Mesenchymal stem cell (in vitro differentiated cells and primary cell): ENCODE data around the gene CEP57.

ENCODE experiments used
- DNase-seq: peaks from one replicate; pipeline ENCODE4 v3.0.0-alpha.2; 2013
- H2AFZ ChIP-seq: one replicate; pipeline ENCODE4 v1.6.1; 2013; ENCODE audit warnings: low read depth, mild to moderate bottlenecking, control low read depth, inconsistent platforms, low read length, moderate library complexity
- H2AK5ac ChIP-seq: 2 replicates; pipeline ENCODE4 v1.6.1; 2013; ENCODE audit warnings: low read length, moderate library complexity, mild to moderate bottlenecking, inconsistent platforms; ENCODE audit not compliant: severe bottlenecking
- H2BK120ac ChIP-seq: one replicate; pipeline ENCODE4 v1.6.1; 2013; ENCODE audit warnings: low read depth, mild to moderate bottlenecking, inconsistent platforms, low read length, moderate library complexity
- H2BK12ac ChIP-seq, 2 experiments: one replicate each; pipeline ENCODE4 v1.6.1; 2013; ENCODE audit warnings: inconsistent platforms in 2 of 2, low read length in 2 of 2, mild to moderate bottlenecking in 2 of 2, moderate library complexity in 2 of 2, control low read depth in 1 of 2
- H2BK15ac ChIP-seq: one replicate; pipeline ENCODE4 v1.6.1; 2013; ENCODE audit warnings: mild to moderate bottlenecking, low read depth, inconsistent platforms; ENCODE audit not compliant: poor library complexity, severe bottlenecking
- H2BK5ac ChIP-seq: 2 replicates; pipeline ENCODE4 v1.6.1; 2013; ENCODE audit warnings: low read depth, mild to moderate bottlenecking, low read length, control low read depth, inconsistent platforms; ENCODE audit not compliant: poor library complexity, severe bottlenecking
- H3K14ac ChIP-seq, 2 experiments: one replicate each; pipeline ENCODE4 v1.6.1; 2013; ENCODE audit warnings: inconsistent platforms in 2 of 2, low read length in 2 of 2, control low read depth in 1 of 2, mild to moderate bottlenecking in 1 of 2, moderate library complexity in 1 of 2
- H3K18ac ChIP-seq, 2 experiments: one replicate each; pipeline ENCODE4 v1.6.1; 2013; ENCODE audit warnings: inconsistent platforms in 2 of 2, low read length in 2 of 2, control low read depth in 1 of 2, low read depth in 1 of 2, mild to moderate bottlenecking in 1 of 2
- H3K23ac ChIP-seq, 2 experiments: one replicate each; pipeline ENCODE4 v1.6.1; 2013; ENCODE audit warnings: inconsistent platforms in 2 of 2, low read length in 2 of 2, mild to moderate bottlenecking in 2 of 2, moderate library complexity in 2 of 2, control low read depth in 1 of 2
- H3K27ac ChIP-seq: 2 replicates; pipeline ENCODE4 v1.5.1; 2013; ENCODE audit warnings: mild to moderate bottlenecking, moderate library complexity, low read length, control low read depth, inconsistent platforms; ENCODE audit not compliant: poor library complexity, severe bottlenecking
- H3K27me3 ChIP-seq, 2 experiments: 2 replicates each; pipeline versions ENCODE4 v1.6.1 to v1.7.0; 2013; ENCODE audit warnings: low read length in 2 of 2, mild to moderate bottlenecking in 2 of 2, moderate library complexity in 2 of 2, control low read depth in 1 of 2, inconsistent platforms in 1 of 2; ENCODE audit not compliant: control insufficient read depth in 1 of 2, insufficient read depth in 1 of 2
- H3K36me3 ChIP-seq, 2 experiments: 2 replicates each; pipeline versions ENCODE4 v1.6.1 to v1.7.0; 2013; ENCODE audit warnings: low read length in 2 of 2, control low read depth in 1 of 2, inconsistent platforms in 1 of 2, low read depth in 1 of 2, mild to moderate bottlenecking in 1 of 2; ENCODE audit not compliant: insufficient read depth in 2 of 2, control insufficient read depth in 1 of 2
- H3K4ac ChIP-seq, 2 experiments: one replicate each; pipeline ENCODE4 v1.6.1; 2013; ENCODE audit warnings: inconsistent platforms in 2 of 2, low read length in 2 of 2, mild to moderate bottlenecking in 2 of 2, moderate library complexity in 2 of 2, control low read depth in 1 of 2, low read depth in 1 of 2
- H3K4me1 ChIP-seq: 2 replicates; pipeline ENCODE4 v1.6.1; 2013; ENCODE audit warnings: low read depth, low read length, control low read depth; ENCODE audit not compliant: control insufficient read depth, insufficient read depth
- H3K4me2 ChIP-seq: 2 replicates; pipeline ENCODE4 v1.6.1; 2013; ENCODE audit warnings: low read length, mild to moderate bottlenecking, inconsistent platforms; ENCODE audit not compliant: poor library complexity, severe bottlenecking
- H3K4me3 ChIP-seq, 2 experiments: 2 replicates each; pipeline versions ENCODE4 v1.5.1 to v1.7.0; 2013; ENCODE audit warnings: low read length in 2 of 2, mild to moderate bottlenecking in 2 of 2, control low read depth in 1 of 2, low read depth in 1 of 2; ENCODE audit not compliant: insufficient read depth in 1 of 2
- H3K79me1 ChIP-seq: replicated peaks from 2 replicates; pipeline ENCODE4 v1.6.1; 2013; ENCODE audit warnings: mild to moderate bottlenecking, control low read depth, low read length, inconsistent platforms; ENCODE audit not compliant: poor library complexity, severe bottlenecking
- H3K9ac ChIP-seq: 2 replicates; pipeline ENCODE4 v1.7.0; 2013; ENCODE audit warnings: mild to moderate bottlenecking, low read length, moderate library complexity
- H3K9me3 ChIP-seq: 2 replicates; pipeline ENCODE4 v1.7.0; 2013; ENCODE audit warnings: mild to moderate bottlenecking, low read length; ENCODE audit not compliant: control insufficient read depth
- H4K8ac ChIP-seq: one replicate; pipeline ENCODE4 v1.6.1; 2013; ENCODE audit warnings: inconsistent platforms, mild to moderate bottlenecking, low read length, moderate library complexity
- H4K91ac ChIP-seq: one replicate; pipeline ENCODE4 v1.6.1; 2013; ENCODE audit warnings: mild to moderate bottlenecking, low read length, inconsistent platforms
- WGBS: methylation state at CpG from one replicate; pipeline ENCODE4 v1.1.7; 2013; ENCODE audit warnings: mixed read lengths; 5-methylcytosine and 5-hydroxymethylcytosine counted together

Gene CEP57

DNA sequence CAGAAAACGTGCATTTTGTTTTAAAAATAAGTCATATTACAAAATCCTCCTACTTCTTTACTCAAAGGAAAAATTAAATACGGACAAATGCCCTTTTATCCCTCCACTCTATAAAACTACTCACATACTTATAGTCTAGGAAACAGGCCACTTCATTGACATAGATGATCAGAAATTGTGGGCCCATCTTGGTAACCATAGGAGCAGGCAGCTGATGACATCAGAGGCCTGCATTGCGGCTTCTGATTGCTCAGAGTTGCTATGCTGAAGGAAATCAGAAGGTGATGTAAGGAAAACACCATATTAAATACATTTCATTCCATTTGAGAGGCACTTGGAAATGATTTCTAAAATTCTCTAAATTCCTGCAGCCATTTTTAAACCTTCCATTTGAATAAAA, 27.8 kb upstream of the CEP57 start:
- Histone ChIP-seq H3K4me2 (no peak overlapping the region), H3K9me3 (no peaks in the 10 kb centered on the region), H3K9ac (no peak overlapping the region), H3K27ac (no peak overlapping the region), H3K18ac (no peak overlapping the region), H3K4me3 (no peak overlapping the region), H2AFZ (no peak overlapping the region), H2BK5ac (no peak overlapping the region), H2BK120ac (no peak overlapping the region), H3K14ac (no peak overlapping the region), H2AK5ac (no peak overlapping the region), H3K27me3 (no peaks in the 10 kb centered on the region), H4K91ac (no peak overlapping the region), H3K36me3 (no peaks in the 10 kb centered on the region), H2BK12ac (no peak overlapping the region), H3K79me1 (no peaks in the 10 kb centered on the region), H3K23ac (no peak overlapping the region), H3K4me1 (no peaks in the 10 kb centered on the region), H3K4ac (no peak overlapping the region), H2BK15ac (no peak overlapping the region), H4K8ac (no peak overlapping the region)
- DNase-seq, result no peak
- WGBS, result 94% methylated on average over 2 of the region's 3 CpGs

DNA sequence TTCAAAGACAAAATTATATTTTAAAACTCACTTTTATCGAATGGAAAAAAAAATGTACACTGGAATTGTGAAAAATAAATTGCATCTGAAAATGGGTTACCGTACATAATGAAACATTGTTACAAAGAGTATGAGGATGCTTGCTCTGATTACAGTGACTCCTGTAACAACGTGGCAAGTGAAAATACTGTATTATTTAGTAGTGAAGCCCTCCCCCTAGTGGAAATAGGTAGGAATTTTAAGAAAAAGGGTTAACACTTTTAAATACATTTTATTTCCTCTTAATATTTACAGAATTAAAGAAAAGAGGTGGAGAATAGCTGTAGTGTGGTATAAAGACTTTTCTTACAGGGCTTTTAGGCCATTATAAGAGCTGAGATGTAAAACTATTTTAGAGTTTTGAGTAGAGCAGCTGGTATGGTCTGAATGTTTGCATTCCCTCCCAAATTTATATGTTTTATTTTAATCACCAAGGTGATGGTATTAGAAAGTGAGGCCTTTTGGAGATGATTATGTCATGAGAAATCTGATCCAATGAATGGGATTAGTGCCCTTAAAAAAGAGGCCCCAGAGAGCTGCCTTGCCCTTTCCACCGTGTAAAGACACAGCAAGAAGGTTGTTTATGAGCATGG, 25.9 kb upstream of the CEP57 start:
- Histone ChIP-seq H2BK15ac (no peak overlapping the region), H3K4me3 (no peak overlapping the region), H2AFZ (no peak overlapping the region), H2BK12ac (no peak overlapping the region), H3K23ac (no peak overlapping the region), H2BK120ac (no peak overlapping the region), H3K9me3 (no peaks in the 10 kb centered on the region), H4K8ac (no peak overlapping the region), H3K27me3 (no peaks in the 10 kb centered on the region), H3K27ac (no peak overlapping the region), H3K18ac (no peak overlapping the region), H3K4me1 (no peaks in the 10 kb centered on the region), H3K36me3 (peaks cover 0 to 4% of the 10 kb centered on the region in 2 experiments), H2AK5ac (no peak overlapping the region), H3K4ac (no peak overlapping the region), H3K14ac (no peak overlapping the region), H3K4me2 (no peak overlapping the region), H4K91ac (no peak overlapping the region), H3K9ac (no peak overlapping the region), H2BK5ac (no peak overlapping the region), H3K79me1 (no peaks in the 10 kb centered on the region)
- DNase-seq, result peak; percentile 65
- 49% methylated on average over 3 of the region's 4 CpGs for WGBS

DNA sequence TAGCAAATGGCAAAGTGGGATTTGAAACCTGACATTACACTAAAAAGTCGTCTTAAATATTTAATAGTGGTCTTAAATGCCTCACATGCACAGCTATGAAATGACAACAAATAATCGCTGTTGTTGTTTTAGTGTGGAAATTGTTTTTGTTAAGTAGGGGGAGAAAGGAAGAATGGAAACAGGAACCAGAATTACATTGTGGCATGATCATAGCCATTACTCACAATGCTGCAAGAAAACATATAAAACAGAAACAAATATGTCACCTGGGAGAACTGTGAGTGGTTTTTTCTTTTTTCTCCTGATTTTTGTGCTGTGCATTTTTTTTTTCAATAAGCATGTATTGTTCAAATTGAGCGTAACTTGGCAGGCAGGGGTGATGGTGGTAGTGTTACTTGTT, 23.6 kb upstream of the CEP57 start:
- no peak overlapping the region for H3K27ac ChIP-seq
- H2AFZ ChIP-seq, result no peak overlapping the region
- H4K8ac ChIP-seq, result no peak overlapping the region
- no peak overlapping the region for H3K4ac ChIP-seq
- H3K23ac ChIP-seq, result no peak overlapping the region
- no peaks in the 10 kb centered on the region for H3K79me1 ChIP-seq
- no peak overlapping the region for H4K91ac ChIP-seq
- H3K9ac ChIP-seq, result no peak overlapping the region
- DNase-seq, result no peak
- no peak overlapping the region for H3K4me2 ChIP-seq
- H2BK120ac ChIP-seq, result no peak overlapping the region
- H3K27me3 ChIP-seq, result no peaks in the 10 kb centered on the region
- H3K18ac ChIP-seq, result no peak overlapping the region
- H3K4me1 ChIP-seq, result no peaks in the 10 kb centered on the region
- no peak overlapping the region for H3K4me3 ChIP-seq
- 83% methylated on average over 2 of the region's 3 CpGs for WGBS
- H2AK5ac ChIP-seq, result no peak overlapping the region
- H2BK15ac ChIP-seq, result no peak overlapping the region
- H2BK12ac ChIP-seq, result no peak overlapping the region
- H3K14ac ChIP-seq, result no peak overlapping the region
- peaks cover 0 to 16% of the 10 kb centered on the region in 2 experiments for H3K36me3 ChIP-seq
- no peaks in the 10 kb centered on the region for H3K9me3 ChIP-seq
- H2BK5ac ChIP-seq, result no peak overlapping the region

DNA sequence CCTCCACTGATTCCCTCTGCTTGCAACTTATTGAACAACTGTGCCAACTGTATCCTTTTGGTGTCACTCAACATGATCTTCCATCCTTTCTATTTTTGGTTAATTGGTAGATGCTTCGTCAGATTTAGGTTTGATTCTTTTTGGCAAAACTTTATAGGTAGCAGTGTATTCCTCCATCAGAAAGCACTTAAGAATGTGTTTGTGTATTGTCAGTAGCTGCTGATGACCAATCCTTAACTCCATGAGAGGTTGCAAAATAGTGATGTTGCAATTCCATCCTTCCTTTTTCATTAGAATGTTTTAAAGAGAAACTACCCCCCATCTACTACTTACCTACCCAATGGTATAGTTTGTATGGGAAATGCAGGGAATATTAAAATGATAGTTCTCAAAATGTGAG, 22.8 kb upstream of the CEP57 start:
- 100% methylated on average over 1 of the region's 1 CpG for WGBS
- H2BK5ac ChIP-seq, result no peak overlapping the region
- no peaks in the 10 kb centered on the region for H3K79me1 ChIP-seq
- no peaks in the 10 kb centered on the region for H3K9me3 ChIP-seq
- H2AK5ac ChIP-seq, result no peak overlapping the region
- peak overlapping the region; percentile 32 for H3K9ac ChIP-seq
- H3K4ac ChIP-seq, result no peak overlapping the region
- no peak overlapping the region for H3K4me2 ChIP-seq
- H3K18ac ChIP-seq, result no peak overlapping the region
- H2BK12ac ChIP-seq, result no peak overlapping the region
- H3K4me3 ChIP-seq, result no peak overlapping the region
- no peak overlapping the region for H2BK15ac ChIP-seq
- peaks cover 0 to 24% of the 10 kb centered on the region in 2 experiments for H3K36me3 ChIP-seq
- no peak overlapping the region for H2BK120ac ChIP-seq
- H3K4me1 ChIP-seq, result no peaks in the 10 kb centered on the region
- H3K23ac ChIP-seq, result no peak overlapping the region
- no peak overlapping the region for H3K27ac ChIP-seq
- no peak overlapping the region for H3K14ac ChIP-seq
- no peak overlapping the region for H4K91ac ChIP-seq
- peak; percentile 72 for DNase-seq
- H3K27me3 ChIP-seq, result no peaks in the 10 kb centered on the region
- H2AFZ ChIP-seq, result no peak overlapping the region
- no peak overlapping the region for H4K8ac ChIP-seq
